ENCODE data around the gene EXOSC5.

Gene EXOSC5

DNA sequence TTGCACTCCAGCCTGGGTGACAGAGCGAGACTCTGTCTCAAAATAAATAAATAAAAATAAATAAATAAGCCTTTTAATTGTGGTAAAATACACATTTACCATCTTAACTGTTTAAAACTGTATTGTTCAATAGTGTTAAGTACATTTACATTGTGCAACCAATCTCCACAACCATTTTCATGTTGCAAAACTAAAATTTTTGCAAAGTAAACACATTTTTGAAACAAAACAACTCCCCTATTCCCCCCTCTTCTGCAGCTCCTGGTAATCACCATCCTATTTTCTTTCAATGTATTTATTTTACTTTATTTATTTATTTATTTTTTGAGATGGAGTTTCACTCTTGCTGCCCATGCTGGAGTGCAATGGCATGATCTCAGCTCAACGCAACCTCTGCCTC, 27.4 kb downstream of the EXOSC5 start:
- no peak for DNase-seq (ENCODE audit: low read depth)
- no peak overlapping the region for H3K4me3 ChIP-seq (replicated peaks; ENCODE audit: low read depth, low read length)
- TF ChIP-seq, protein P1, sequence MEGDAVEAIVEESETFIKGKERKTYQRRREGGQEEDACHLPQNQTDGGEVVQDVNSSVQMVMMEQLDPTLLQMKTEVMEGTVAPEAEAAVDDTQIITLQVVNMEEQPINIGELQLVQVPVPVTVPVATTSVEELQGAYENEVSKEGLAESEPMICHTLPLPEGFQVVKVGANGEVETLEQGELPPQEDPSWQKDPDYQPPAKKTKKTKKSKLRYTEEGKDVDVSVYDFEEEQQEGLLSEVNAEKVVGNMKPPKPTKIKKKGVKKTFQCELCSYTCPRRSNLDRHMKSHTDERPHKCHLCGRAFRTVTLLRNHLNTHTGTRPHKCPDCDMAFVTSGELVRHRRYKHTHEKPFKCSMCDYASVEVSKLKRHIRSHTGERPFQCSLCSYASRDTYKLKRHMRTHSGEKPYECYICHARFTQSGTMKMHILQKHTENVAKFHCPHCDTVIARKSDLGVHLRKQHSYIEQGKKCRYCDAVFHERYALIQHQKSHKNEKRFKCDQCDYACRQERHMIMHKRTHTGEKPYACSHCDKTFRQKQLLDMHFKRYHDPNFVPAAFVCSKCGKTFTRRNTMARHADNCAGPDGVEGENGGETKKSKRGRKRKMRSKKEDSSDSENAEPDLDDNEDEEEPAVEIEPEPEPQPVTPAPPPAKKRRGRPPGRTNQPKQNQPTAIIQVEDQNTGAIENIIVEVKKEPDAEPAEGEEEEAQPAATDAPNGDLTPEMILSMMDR (IDR thresholded peaks at IDR 0.05; ENCODE audit: low read length, missing control alignments): no peak

DNA sequence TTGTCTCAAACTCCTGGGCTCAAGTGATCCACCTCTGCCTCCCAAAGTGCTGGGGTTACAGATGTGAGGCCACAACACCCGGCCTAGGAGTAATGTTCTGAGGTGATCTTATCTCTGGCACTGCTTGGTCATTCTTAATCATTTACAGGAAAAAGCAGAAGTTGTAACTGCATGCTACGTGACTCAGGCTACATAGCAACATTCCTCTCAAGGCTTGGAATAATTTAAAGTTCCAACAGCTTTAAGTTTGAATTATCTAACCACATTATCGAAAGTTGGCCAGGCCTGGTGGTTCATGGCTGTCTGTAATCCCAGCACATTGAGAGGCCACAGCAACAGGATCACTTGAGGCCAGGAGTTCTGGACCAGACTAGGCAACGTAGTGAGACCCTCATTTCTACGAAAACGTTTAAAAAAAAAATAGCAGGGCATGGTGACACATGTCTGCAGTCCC, 29.3 kb downstream of the EXOSC5 start:
- DNase-seq (ENCODE audit: low read depth): peak; percentile 89
- TF ChIP-seq, protein P1 (IDR thresholded peaks at IDR 0.05; ENCODE audit: low read length, missing control alignments): no peak
- H3K4me3 ChIP-seq (replicated peaks; ENCODE audit: low read depth, low read length): no peak overlapping the region

DNA sequence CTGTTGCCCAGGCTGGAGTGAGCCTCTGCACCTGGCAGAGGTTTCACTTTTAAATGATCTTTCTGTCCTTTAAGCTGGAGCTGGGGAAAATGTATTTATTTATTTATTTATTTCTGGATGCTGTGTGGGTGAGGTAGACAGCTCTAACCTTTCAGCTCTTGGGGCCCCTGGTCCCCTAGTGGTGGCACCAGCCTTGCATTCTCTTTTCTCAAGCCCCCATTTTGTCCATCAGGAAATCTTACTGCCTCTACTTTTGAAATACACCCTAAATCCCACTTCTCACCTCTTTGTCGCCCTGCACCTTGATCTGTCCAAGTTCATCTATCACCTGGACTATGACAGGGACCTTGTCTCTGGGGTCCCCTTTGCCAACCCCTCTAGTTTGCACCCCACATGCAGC, 31.1 kb downstream of the EXOSC5 start:
- TF ChIP-seq, protein P1 (IDR thresholded peaks at IDR 0.05; ENCODE audit: low read length, missing control alignments): peak; percentile 5
- no peak for DNase-seq (ENCODE audit: low read depth)
- H3K4me3 ChIP-seq (replicated peaks; ENCODE audit: low read depth, low read length): no peak overlapping the region

DNA sequence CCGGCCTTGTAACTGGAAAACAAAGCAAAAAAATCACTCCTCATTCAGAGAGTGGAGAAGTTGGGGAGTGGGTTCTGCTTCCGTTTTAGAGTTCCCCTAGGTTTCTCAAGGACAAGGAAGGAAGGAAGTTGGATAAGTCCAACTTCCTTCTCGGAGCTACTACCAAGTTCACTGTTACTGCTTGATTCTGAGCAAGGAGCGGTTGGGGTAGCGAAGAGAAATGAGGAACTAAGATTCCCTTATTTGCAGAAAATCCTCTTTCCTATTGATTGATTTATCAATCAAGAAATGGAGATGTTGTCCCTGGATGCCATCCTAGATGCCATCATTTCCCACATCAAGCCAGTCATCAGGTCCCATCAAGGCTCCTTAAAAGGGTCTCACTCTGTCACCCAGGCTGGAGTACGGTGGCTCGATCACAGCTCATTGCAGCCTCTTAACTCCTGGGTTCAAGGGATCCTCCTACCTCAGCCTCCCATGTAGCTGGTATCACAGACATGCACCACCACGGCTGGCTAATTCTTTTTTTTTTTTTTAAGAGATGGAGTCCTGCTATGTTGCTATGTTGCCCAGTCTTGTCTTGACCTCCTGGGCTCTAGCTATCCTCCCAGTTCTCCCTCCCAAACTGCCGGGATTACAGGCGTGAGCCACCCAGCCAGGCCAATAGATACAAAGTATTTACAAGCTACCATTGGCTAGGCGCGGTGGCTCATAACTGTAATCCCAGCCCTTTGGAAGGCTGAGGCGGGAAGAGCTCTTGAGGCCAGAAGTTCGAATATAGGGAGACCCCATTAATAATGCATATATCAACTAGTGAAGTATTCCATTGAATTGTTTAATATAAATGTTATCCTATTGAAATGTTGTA, 32.4 kb downstream of the EXOSC5 start:
- no peak for DNase-seq (ENCODE audit: low read depth)
- TF ChIP-seq, protein P1 (IDR thresholded peaks at IDR 0.05; ENCODE audit: low read length, missing control alignments): no peak
- H3K4me3 ChIP-seq (replicated peaks; ENCODE audit: low read depth, low read length): peak overlapping the region; percentile 78

DNA sequence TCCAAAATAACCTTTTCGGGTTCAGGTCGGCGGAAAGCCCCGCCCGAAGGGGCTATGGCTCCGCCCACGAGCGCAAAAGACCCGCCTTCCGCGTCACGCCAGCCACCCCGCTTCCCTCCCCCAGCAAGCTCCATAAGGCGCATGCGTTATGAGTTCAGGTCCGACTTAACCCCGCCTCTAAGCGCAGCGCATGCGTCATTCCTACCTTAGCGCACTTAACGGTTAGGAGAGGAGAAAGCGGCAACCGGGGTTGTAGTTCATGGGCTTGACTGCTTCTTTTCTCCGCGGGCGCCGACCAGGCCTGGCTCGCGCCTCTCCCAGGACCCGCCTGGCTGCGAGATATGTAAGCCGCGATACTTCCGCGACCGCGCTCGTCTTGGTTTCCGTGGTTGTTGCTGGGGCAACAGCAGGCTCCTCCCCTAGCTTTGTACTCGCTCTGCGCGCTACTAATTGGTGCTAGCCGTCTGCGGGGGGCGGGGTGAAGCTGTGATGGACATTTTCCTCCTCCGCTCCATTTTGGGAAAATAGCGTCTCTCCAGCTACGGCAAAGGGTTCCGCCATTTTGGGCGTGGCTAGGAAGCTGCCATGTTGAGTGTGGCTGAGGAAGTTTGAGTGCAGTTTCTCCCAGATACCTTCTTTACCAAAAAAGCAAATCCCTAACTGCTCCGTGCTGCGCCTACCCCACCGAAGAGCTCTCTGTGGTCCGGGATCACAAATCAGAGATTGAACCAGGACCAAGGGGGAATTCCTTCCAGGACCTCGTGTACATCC, 33.2 kb downstream of the EXOSC5 start, which contains the start of gene B9D2:
B9D2 (minus strand) TSS at position 397 of the 771 bp plus-strand sequence. CDS start 630 bp downstream, outside the sequence.
- peak; percentile 99 for DNase-seq (ENCODE audit: low read depth)
- TF ChIP-seq, protein P1 (IDR thresholded peaks at IDR 0.05; ENCODE audit: low read length, missing control alignments): no peak
- H3K4me3 ChIP-seq (replicated peaks; ENCODE audit: low read depth, low read length): peak within 1 kb of the TSS; percentile 78

DNA sequence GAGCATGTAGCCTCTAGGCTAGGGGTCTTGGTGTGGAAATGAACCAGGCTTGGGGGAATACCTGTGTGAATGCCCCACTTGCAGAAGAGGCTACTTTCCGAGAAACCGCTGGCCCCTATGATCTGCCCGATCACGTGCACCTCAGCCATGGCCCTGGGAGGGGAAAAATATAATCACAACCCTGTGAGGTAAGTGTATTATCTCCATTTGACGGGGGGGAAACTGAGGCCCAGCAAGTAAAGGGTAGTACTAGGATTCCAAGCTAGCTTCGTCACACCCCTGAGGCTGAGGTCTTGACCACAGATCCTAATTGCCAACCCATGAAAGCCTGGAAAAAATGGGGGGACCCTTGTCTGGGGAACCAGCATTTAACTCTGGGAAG, 33.8 kb downstream of the EXOSC5 start:
- H3K4me3 ChIP-seq (replicated peaks; ENCODE audit: low read depth, low read length): peak overlapping the region; percentile 78
- DNase-seq (ENCODE audit: low read depth): no peak
- TF ChIP-seq, protein P1 (IDR thresholded peaks at IDR 0.05; ENCODE audit: low read length, missing control alignments): no peak

Data from fibroblast of pulmonary artery (primary cell).